ENCODE measurements around the gene DNAJB1. TPM values are rescaled to one million over a fixed set of nuclear protein-coding genes. Genes with fewer than 3 reads are reported as not detected.

The DNAJB1 gene
- polyA plus RNA-seq, 3 donors from 2014 or later: 116 to 164 (median 120) TPM

DNA sequence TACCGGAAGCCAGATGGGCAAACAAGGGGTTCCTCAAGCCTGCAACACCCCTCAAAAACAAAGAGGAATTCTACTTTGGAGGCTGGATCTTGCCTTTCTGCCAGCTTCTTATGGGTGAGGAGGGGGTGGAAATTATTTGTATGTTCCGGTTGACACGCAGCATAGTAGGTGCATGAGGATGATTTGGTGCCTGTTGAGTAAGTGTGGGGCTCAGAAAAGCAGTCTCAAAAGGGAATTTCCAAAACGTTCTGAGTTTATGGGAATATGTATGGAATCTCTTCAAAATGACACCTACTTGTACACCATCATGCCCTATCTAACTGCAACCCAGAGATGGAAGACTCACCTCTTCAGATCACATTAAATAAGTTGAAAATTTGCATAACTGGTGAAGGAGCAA is 8.2 kb upstream of the DNAJB1 start:
- H3K4me1 Mint-ChIP-seq: peaks cover 45 to 49% of the 10 kb centered on the region in 2 donors

GRCh38 chr19:14525729-14526128 is 7.5 kb upstream of the DNAJB1 start:
- no peaks in the 10 kb centered on the region for H3K36me3 Mint-ChIP-seq
- peaks cover 10 to 18% (median 18%) of the 10 kb centered on the region in 3 donors for H3K27me3 Mint-ChIP-seq (ENCODE audit: low read depth in 3 of 3)
- no peak for DNase-seq
- H3K27ac Mint-ChIP-seq: peak overlapping the region in 4 of 6 donors; percentile 42 to 80 (median 65)
- H3K4me3 Mint-ChIP-seq: peak overlapping the region in 1 of 5 donors; percentile 18
- no peaks in the 10 kb centered on the region for H3K9me3 Mint-ChIP-seq
- peaks cover 42 to 44% of the 10 kb centered on the region in 2 donors for H3K4me1 Mint-ChIP-seq

More for the DNA sequence above, 8.2 kb upstream of the DNAJB1 start:
- H3K27ac Mint-ChIP-seq: peak overlapping the region in 5 of 6 donors; percentile 1 to 74 (median 25)
- DNase-seq: no peak
- H3K27me3 Mint-ChIP-seq (ENCODE audit: low read depth in 3 of 3): peaks cover 10 to 18% (median 18%) of the 10 kb centered on the region in 3 donors
- no peak overlapping the region for H3K4me3 Mint-ChIP-seq
- H3K9me3 Mint-ChIP-seq: no peaks in the 10 kb centered on the region
- H3K36me3 Mint-ChIP-seq: no peaks in the 10 kb centered on the region

DNA sequence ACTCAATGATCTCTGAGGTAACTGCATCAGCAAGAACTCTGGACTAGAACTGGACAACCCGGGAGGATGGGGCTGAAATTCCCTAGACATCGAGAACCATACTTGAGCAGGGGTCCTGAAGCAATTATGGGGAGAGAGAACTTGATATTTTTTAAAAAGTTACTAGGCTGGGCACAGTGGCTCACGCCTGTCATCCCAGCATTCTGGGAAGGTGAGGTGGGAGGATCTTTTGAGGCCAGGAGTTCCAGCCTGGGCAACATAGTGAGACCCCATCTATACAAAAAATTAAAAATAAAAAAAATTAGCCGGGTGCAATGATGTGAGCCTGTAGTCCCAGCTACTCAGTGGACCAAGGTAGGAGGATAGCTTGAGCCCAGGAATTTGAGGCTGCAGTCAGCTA is 2.3 kb upstream of the DNAJB1 start:
- Mint-ChIP-seq H3K27me3 (ENCODE audit: low read depth in 3 of 3) (peaks cover 14 to 32% (median 28%) of the 10 kb centered on the region in 3 donors), H3K4me1 (peaks cover 61 to 64% of the 10 kb centered on the region in 2 donors), H3K27ac (peak overlapping the region; percentile 72 to 98 (median 92)), H3K36me3 (peaks cover 10 to 13% (median 10%) of the 10 kb centered on the region in 3 donors), H3K4me3 (peak overlapping the region in 1 of 5 donors; percentile 89), H3K9me3 (peaks cover 0 to 2% (median 0%) of the 10 kb centered on the region in 6 donors)
- no peak for DNase-seq

- Mint-ChIP-seq H3K27ac (peak overlapping the region; percentile 84 to 98 (median 96)), H3K4me1 (peaks cover 67 to 70% of the 10 kb centered on the region in 2 donors), H3K27me3 (ENCODE audit: low read depth in 3 of 3) (peaks cover 14 to 34% (median 28%) of the 10 kb centered on the region in 3 donors), H3K4me3 (peak overlapping the region; percentile 76 to 96 (median 89)), H3K9me3 (peaks cover 0 to 2% (median 0%) of the 10 kb centered on the region in 6 donors), H3K36me3 (peaks cover 15 to 19% (median 16%) of the 10 kb centered on the region in 3 donors)
- DNase-seq: no peak
These were observed 1.7 kb upstream of the DNAJB1 start for GRCh38 chr19:14519860-14520407.

DNA sequence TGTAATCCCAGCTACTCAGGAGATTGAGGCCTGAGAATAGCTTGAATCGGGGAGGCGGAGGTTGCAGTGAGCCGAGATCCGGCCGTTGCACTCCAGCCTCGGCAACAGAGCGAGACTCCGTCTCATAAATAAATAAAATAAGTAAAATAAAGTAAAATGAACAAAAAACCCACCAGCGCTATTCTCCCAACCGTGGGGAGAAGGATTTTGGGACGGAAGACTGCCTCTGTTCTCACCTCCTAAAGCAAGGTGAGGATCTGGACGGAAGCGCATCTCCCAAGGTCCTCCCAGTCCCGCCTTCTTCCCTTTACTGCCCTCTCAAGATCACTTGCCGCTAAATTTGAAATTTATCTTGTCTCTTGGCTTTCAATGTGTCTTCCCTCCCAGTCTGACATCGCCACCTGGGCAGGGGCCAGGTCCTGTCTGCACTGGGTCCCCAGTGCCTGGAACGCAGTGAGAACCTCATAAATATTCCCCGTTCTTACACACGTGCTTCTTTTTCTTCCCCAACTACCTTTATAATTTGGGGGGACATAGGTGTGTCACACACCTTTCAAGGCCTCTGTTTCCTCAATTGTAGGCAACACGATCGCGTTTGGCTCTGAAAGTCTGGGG is 1.2 kb upstream of the DNAJB1 start:
- Mint-ChIP-seq H3K4me1 (peaks cover 72 to 75% of the 10 kb centered on the region in 2 donors), H3K27me3 (ENCODE audit: low read depth in 3 of 3) (peaks cover 16 to 35% (median 30%) of the 10 kb centered on the region in 3 donors), H3K27ac (peak overlapping the region; percentile 93 to 98 (median 97)), H3K9me3 (peaks cover 0 to 2% (median 0%) of the 10 kb centered on the region in 6 donors), H3K36me3 (peaks cover 17 to 24% (median 20%) of the 10 kb centered on the region in 3 donors), H3K4me3 (peak overlapping the region; percentile 85 to 96 (median 89))
- DNase-seq: no peak

DNA sequence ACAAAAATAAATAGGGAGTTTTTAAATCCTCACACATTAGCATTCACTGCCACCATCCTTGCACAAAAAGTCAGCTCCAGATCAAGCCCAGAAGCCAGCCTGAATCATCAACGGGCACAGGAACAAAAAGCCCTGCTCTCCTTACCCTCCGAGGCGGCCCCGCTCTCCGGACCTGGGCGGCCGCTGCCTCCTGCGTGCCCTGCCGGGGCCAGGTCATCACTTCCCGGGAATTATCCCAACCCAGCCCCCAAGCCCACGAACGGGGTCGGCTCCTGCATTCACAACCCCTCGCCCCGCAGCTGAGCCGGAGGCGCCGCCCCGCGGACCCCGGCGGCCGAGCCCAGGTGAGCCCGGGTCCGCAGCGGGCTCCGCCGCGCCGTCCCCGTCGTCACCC is 754 bp downstream of the DNAJB1 start:
- no peak for DNase-seq
- peaks cover 17 to 24% (median 20%) of the 10 kb centered on the region in 3 donors for H3K36me3 Mint-ChIP-seq
- peaks cover 0 to 2% (median 0%) of the 10 kb centered on the region in 6 donors for H3K9me3 Mint-ChIP-seq
- H3K27ac Mint-ChIP-seq: peak overlapping the region; percentile 87 to 94 (median 92)
- H3K4me3 Mint-ChIP-seq: peak overlapping the region; percentile 90 to 96 (median 90)
- peaks cover 57% of the 10 kb centered on the region in 2 donors for H3K4me1 Mint-ChIP-seq
- peaks cover 11 to 31% (median 31%) of the 10 kb centered on the region in 3 donors for H3K27me3 Mint-ChIP-seq (ENCODE audit: low read depth in 3 of 3)

DNA sequence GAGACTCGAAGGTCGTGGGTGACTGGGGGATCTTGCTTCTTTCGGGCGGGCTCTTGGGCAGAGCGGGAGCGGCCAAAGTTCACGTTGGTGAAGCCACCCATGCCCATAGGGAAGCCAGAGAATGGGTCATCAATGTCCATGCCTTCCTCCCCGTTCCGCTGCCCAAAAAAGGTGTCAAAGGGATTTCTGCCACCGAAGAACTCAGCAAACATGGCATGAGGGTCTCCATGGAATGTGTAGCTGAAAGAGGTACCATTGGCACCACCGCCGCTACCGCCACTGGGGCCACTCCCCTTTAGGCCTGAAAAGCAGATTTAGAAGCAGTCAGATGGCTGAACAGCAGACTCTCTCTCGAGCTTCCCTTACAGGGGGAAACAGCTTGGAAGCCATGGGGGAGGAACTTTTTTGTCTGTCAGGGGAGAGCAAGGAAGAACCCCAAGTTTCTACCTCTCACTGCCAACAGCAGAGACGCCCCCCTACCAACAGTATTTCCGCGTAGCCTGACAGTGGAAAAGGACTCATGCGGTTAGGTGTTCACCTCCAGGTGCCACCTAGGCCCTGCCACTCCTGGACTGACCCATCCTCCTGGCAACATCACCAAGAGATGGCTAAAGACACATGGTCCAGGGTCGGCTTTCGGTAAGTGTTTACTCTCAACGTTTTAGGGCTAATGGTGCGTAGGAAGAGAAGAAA is 1.3 kb downstream of the DNAJB1 start:
- Mint-ChIP-seq H3K4me3 (peak overlapping the region; percentile 90 to 96 (median 90)), H3K9me3 (peaks cover 0 to 2% (median 0%) of the 10 kb centered on the region in 6 donors), H3K4me1 (peaks cover 51 to 52% of the 10 kb centered on the region in 2 donors), H3K36me3 (peaks cover 17 to 24% (median 20%) of the 10 kb centered on the region in 3 donors), H3K27me3 (ENCODE audit: low read depth in 3 of 3) (peaks cover 11 to 26% (median 26%) of the 10 kb centered on the region in 3 donors), H3K27ac (peak overlapping the region; percentile 87 to 94 (median 92))
- DNase-seq: no peak

DNA sequence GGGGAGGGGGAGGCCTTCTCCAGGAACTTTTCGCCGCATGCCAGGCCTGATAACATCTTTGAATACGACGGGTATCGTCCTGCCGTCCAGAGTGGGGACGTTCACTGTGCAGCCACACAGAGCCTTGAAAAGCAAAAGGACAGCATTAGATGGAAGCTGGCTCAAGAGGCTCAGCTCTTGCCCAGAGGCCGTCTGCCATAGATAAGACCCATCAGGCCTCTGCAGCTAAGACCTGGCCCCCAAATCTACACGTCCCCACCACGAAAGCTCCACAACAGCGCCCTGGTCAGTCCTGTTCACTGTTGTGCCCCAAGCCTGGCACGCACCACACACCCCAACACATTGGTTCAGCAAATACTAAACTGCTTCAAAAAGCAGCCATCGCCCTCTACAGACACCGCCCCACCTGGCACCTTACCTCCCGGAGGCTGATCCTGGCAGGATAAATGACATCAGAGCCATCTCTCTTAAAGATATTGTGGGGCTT is 2.1 kb downstream of the DNAJB1 start:
- H3K36me3 Mint-ChIP-seq: peaks cover 17 to 24% (median 20%) of the 10 kb centered on the region in 3 donors
- DNase-seq: no peak
- H3K27ac Mint-ChIP-seq: peak overlapping the region; percentile 46 to 94 (median 91)
- peak overlapping the region; percentile 90 to 96 (median 90) for H3K4me3 Mint-ChIP-seq
- H3K9me3 Mint-ChIP-seq: peaks cover 0 to 2% (median 0%) of the 10 kb centered on the region in 6 donors
- H3K4me1 Mint-ChIP-seq: peaks cover 45 to 47% of the 10 kb centered on the region in 2 donors
- H3K27me3 Mint-ChIP-seq (ENCODE audit: low read depth in 3 of 3): peaks cover 11 to 25% (median 25%) of the 10 kb centered on the region in 3 donors

GRCh38 chr19:14515501-14516047 is 2.6 kb downstream of the DNAJB1 start:
- no peak for DNase-seq
- Mint-ChIP-seq H3K36me3 (peaks cover 17 to 24% (median 20%) of the 10 kb centered on the region in 3 donors), H3K27me3 (ENCODE audit: low read depth in 3 of 3) (peaks cover 11 to 25% (median 25%) of the 10 kb centered on the region in 3 donors), H3K9me3 (peaks cover 0 to 2% (median 0%) of the 10 kb centered on the region in 6 donors), H3K4me3 (peak overlapping the region; percentile 90 to 96 (median 90)), H3K27ac (peak overlapping the region; percentile 31 to 94 (median 84)), H3K4me1 (peaks cover 45 to 47% of the 10 kb centered on the region in 2 donors)

GRCh38 chr19:14514215-14514863 is 3.9 kb downstream of the DNAJB1 start:
- peak overlapping the region in 1 of 5 donors; percentile 10 for H3K4me3 Mint-ChIP-seq
- peak overlapping the region in 5 of 6 donors; percentile 28 to 72 (median 31) for H3K27ac Mint-ChIP-seq
- H3K27me3 Mint-ChIP-seq (ENCODE audit: low read depth in 3 of 3): peaks cover 11 to 23% (median 23%) of the 10 kb centered on the region in 3 donors
- H3K4me1 Mint-ChIP-seq: peaks cover 35 to 41% of the 10 kb centered on the region in 2 donors
- DNase-seq: no peak
- peaks cover 0 to 2% (median 0%) of the 10 kb centered on the region in 6 donors for H3K9me3 Mint-ChIP-seq
- peaks cover 17 to 24% (median 20%) of the 10 kb centered on the region in 3 donors for H3K36me3 Mint-ChIP-seq

- Mint-ChIP-seq H3K9me3 (no peaks in the 10 kb centered on the region), H3K4me1 (peaks cover 31 to 32% of the 10 kb centered on the region in 2 donors), H3K27me3 (ENCODE audit: low read depth in 3 of 3) (peaks cover 3 to 17% (median 14%) of the 10 kb centered on the region in 3 donors), H3K4me3 (no peak overlapping the region), H3K27ac (no peak overlapping the region), H3K36me3 (peaks cover 17 to 24% (median 20%) of the 10 kb centered on the region in 3 donors)
- no peak for DNase-seq
These were observed 5.7 kb downstream of the DNAJB1 start for GRCh38 chr19:14512406-14512961.

GRCh38 chr19:14511229-14511593 is 7.0 kb downstream of the DNAJB1 start:
- H3K4me1 Mint-ChIP-seq: peaks cover 18 to 27% of the 10 kb centered on the region in 2 donors
- DNase-seq: no peak

More at GRCh38 chr19:14511229-14511593, 7.0 kb downstream of the DNAJB1 start:
- no peak overlapping the region for H3K4me3 Mint-ChIP-seq
- H3K36me3 Mint-ChIP-seq: peaks cover 12 to 17% (median 13%) of the 10 kb centered on the region in 3 donors
- H3K27ac Mint-ChIP-seq: no peak overlapping the region
- no peaks in the 10 kb centered on the region for H3K9me3 Mint-ChIP-seq
- H3K27me3 Mint-ChIP-seq (ENCODE audit: low read depth in 3 of 3): peaks cover 2 to 5% (median 4%) of the 10 kb centered on the region in 3 donors
